ENCODE data around the gene GRM7.

GRM7 gene

GRCh38 chr3:7657214-7658112, 796.5 kb downstream of the GRM7 start:
- no peak for DNase-seq (ENCODE audit: extremely low read depth, low read depth)

GRCh38 chr3:7658294-7658693, 797.4 kb downstream of the GRM7 start:
- no peak for DNase-seq (ENCODE audit: extremely low read depth, low read depth)
- no peak for TF ChIP-seq CTCF (IDR thresholded peaks at IDR 0.05; ENCODE audit: low read depth, low read length)

More at GRCh38 chr3:7657214-7658112, 796.5 kb downstream of the GRM7 start:
- TF ChIP-seq CTCF (IDR thresholded peaks at IDR 0.05; ENCODE audit: low read depth, low read length) = no peak

GRCh38 chr3:7659079-7659478, 798.2 kb downstream of the GRM7 start:
- TF ChIP-seq CTCF (IDR thresholded peaks at IDR 0.05; ENCODE audit: low read depth, low read length) = no peak
- no peak for DNase-seq (ENCODE audit: extremely low read depth, low read depth)

GRCh38 chr3:7663771-7664170, 802.9 kb downstream of the GRM7 start:
- no peak for DNase-seq (ENCODE audit: extremely low read depth, low read depth)
- no peak for TF ChIP-seq CTCF (IDR thresholded peaks at IDR 0.05; ENCODE audit: low read depth, low read length)

GRCh38 chr3:7667774-7668173, 806.9 kb downstream of the GRM7 start:
- TF ChIP-seq CTCF (IDR thresholded peaks at IDR 0.05; ENCODE audit: low read depth, low read length) = no peak
- DNase-seq (ENCODE audit: extremely low read depth, low read depth) = no peak

GRCh38 chr3:7669641-7670040, 808.7 kb downstream of the GRM7 start:
- no peak for DNase-seq (ENCODE audit: extremely low read depth, low read depth)

More at GRCh38 chr3:7669641-7670040, 808.7 kb downstream of the GRM7 start:
- no peak for TF ChIP-seq CTCF (IDR thresholded peaks at IDR 0.05; ENCODE audit: low read depth, low read length)

All from AG09319 (cell line).